Measurements from ENCODE around the gene AJM1.
"Not testable (repeated sequence)": the region's sequence is repeated elsewhere in the genome, so short reads cannot be mapped to it uniquely, and the experiment has no call there.

Gene AJM1

DNA sequence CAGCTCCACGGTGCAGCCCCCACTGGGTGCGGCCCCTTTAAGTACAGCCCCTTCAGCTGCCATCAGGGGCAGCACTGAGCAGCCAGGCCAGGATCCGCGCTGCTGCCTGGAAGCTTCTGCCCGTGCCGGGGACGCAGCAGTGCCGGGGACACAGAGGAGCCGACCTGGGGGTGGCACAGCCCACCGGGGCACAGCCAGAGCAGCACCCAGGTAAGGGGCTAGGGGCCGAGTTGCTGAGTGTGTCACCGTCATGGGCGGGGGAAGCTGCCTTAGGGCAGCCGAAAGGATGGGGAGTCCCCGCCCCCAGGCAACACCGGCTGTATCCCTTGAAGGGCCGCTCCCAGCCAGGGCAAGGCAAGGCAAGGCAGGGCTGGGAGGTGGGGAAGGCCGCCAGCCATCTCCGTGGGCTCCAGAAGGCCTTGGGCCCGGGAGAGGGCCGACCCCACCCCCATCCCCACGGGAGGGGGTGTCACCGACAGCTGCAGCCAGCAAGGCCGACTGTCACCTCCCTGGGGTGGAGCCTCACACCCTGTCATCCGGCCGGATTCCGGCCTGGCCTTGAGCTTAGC is at the start of gene AJM1:
Gene AJM1, plus strand, starts transcription at position 99 of the 569 bp plus-strand sequence. CDS start 1,937 bp downstream, outside the sequence.
- DNase-seq (ENCODE audit: low read depth), result peak; percentile 77
- TF ChIP-seq, protein P1, sequence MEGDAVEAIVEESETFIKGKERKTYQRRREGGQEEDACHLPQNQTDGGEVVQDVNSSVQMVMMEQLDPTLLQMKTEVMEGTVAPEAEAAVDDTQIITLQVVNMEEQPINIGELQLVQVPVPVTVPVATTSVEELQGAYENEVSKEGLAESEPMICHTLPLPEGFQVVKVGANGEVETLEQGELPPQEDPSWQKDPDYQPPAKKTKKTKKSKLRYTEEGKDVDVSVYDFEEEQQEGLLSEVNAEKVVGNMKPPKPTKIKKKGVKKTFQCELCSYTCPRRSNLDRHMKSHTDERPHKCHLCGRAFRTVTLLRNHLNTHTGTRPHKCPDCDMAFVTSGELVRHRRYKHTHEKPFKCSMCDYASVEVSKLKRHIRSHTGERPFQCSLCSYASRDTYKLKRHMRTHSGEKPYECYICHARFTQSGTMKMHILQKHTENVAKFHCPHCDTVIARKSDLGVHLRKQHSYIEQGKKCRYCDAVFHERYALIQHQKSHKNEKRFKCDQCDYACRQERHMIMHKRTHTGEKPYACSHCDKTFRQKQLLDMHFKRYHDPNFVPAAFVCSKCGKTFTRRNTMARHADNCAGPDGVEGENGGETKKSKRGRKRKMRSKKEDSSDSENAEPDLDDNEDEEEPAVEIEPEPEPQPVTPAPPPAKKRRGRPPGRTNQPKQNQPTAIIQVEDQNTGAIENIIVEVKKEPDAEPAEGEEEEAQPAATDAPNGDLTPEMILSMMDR (IDR thresholded peaks at IDR 0.05; ENCODE audit: low read length, missing control alignments), result peak; percentile 74

DNA sequence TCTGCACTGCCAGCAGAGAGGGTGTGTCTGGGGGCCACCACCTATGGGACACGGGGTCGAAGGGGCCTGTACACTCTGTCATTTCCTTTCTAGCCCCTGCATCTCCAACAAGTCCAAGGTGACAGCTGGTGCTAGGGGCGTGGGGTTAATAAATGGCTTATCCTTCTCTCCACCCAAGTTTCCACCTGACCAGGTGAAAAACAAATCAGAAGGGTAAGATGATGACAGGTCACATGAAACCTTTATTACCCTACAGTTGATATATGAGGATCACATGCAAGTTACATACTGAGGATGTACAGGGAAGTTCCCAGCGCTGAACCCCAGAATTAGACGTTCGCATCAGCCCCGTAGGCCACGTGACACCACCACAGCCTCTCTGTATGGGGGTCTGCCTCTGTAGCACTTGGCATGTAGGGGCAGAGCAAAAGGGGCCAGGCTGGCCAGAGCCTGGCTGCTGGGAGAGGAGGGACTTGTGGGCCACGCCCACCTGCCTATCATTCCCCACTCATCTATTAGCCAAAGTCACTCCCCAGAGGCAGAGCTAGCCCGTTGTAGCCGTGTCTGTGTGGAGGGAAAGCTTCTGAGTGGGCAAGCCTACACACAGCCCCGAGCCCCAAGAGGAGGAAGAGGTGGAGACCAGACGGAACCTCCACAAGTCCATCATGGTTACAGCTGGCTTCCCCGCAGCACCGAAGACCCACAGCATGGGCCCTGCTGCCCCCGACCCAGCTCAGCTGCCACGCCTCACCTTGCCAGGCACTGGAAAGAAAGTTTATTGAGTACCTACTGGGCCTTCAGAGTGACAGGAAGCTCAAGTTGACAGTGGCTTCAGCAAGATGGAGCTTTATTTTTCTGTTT is 49.0 kb upstream of the AJM1 start:
- H3K4me3 ChIP-seq (replicated peaks; ENCODE audit: low read depth, low read length), result no peak overlapping the region
- TF ChIP-seq, protein P1 (IDR thresholded peaks at IDR 0.05; ENCODE audit: low read length, missing control alignments), result no peak
- no peak for DNase-seq (ENCODE audit: low read depth)

More for the DNA sequence above, at the start of gene AJM1:
- peak within 1 kb of the TSS; percentile 54 for H3K4me3 ChIP-seq (replicated peaks; ENCODE audit: low read depth, low read length)

DNA sequence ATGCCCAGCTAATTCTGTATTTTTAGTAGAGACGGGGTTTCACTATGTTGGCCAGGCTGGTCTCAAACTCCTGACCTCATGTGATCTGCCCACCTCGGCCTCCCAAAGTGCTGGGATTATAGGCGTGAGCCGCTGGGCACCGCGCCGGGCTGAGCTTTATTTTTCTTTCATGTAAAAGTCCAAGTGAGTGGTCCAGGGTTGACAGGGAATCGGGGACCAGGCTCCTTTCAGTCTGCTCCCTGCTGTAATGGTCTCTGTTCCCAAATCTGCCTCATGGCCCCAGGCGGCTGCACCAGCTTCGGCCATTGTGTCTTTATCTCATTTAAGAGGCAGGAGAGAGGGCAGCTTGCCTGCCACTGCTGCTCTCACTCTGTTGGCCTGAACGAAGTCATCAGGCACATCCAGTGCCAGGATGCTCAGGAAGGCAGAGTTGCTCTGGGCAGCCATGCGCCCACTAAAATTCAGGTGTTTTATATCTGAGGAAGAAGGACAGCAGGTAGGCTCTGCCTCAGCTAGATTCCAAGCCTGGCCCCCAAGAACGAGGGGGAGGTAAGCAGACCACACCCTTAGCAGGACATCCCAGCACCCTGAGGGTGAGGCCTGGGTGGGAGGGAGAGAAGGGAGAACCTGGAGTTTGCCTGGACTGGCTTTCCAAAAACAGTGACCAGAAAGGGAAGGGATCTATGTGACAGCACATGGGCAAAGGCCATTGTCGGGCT is 47.8 kb upstream of the AJM1 start:
- no peak overlapping the region for H3K4me3 ChIP-seq (replicated peaks; ENCODE audit: low read depth, low read length)
- no peak for DNase-seq (ENCODE audit: low read depth)
- TF ChIP-seq, protein P1 (IDR thresholded peaks at IDR 0.05; ENCODE audit: low read length, missing control alignments), result no peak

DNA sequence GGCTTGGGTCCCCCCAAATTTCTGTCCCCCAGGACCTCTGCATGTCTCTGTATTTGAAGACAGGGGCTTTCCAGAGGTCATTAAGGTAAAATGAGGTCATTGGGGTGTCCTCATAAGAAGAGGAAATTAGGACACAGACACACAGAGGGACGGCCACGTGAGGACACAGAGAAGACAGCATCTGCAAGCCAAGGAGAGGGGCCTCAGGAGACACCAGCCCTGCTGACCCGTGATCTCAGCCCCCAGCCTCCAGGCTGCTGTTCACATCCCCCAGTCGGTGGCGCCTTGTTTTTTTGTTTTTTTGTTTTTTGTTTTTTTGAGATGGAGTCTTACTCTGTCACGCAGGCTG is 47.3 kb upstream of the AJM1 start:
- TF ChIP-seq, protein P1 (IDR thresholded peaks at IDR 0.05; ENCODE audit: low read length, missing control alignments), result no peak
- no peak overlapping the region for H3K4me3 ChIP-seq (replicated peaks; ENCODE audit: low read depth, low read length)
- no peak for DNase-seq (ENCODE audit: low read depth)

DNA sequence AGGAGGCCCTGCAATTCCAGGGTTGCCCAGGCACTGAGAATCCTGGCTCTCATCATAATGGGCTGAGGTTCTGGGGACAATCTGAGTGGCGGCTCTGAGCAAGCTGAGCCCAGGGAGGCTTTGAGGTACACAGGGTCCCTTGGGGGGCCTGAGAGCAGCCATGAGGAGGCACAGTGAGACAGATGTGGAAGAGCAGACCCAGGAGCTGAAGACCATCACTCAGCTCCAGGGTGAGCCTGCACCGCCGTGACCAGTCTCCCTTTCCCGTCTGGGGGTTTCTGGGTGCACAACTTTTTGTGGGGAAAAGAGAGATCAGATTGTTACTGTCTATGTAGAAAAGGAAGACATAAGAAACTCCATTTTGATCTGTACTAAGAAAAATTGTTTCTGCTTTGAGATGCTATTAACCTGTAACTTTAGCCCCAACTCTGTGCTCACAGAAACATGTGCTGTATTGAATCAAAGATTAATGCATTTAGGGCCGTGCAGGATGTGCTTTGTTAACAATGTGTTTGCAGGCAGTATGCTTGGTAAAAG is 46.0 kb upstream of the AJM1 start, which contains the start of gene CCDC183:
Gene CCDC183, plus strand, starts transcription at position 101 of the 537 bp plus-strand sequence. Its CDS starts 60 bp downstream, at position 161.
- DNase-seq (ENCODE audit: low read depth), result no peak
- H3K4me3 ChIP-seq (replicated peaks; ENCODE audit: low read depth, low read length), result no peak within 1 kb of the TSS
- TF ChIP-seq, protein P1 (IDR thresholded peaks at IDR 0.05; ENCODE audit: low read length, missing control alignments), result no peak

DNA sequence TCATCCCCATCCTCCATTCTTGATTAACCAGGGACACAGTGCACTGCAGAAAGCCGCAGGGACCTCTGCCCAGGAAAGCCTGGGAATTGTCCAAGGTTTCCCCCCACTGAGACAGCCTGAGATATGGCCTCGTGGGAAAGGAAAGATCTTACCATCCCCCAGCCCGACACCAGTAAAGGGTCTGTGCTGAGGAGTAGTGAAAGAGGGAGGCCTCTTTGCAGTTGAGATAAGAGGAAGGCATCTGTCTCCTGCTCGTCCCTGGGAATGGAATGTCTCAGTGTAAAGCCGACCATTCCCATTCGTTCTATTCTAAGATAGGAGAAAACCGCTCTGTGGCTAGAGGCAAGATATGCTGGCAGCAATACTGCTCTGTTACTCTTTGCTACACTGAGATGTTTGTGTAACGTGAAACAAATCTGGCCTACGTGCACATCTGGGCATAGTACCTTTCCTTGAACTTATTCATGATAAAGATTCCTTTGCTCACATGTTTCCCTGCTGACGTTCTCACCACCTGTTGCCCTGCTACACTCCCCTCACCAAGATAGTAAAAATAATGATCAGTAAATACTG is 45.4 kb upstream of the AJM1 start:
- peak; percentile 76 for DNase-seq (ENCODE audit: low read depth)

DNA sequence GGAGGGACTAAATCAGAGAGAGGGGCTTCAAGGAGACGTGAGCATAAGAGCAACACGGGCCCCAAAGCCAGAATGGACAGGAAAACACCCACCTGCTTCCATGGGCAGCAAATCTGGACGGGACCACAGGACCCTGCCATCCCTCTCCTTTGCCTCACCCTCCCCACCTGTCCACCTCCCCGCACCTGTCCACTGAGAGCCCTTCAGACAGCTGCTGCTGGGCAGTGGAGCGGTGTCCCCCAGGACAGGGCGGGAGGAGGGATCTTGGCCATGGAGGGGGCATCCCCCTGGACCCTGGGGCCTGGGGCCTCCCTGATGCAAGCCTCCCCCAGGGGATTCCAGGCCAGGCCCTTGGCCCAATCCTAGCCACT is 43.6 kb upstream of the AJM1 start:
- no peak overlapping the region for H3K4me3 ChIP-seq (replicated peaks; ENCODE audit: low read depth, low read length)
- TF ChIP-seq, protein P1 (IDR thresholded peaks at IDR 0.05; ENCODE audit: low read length, missing control alignments), result no peak
- no peak for DNase-seq (ENCODE audit: low read depth)

More for the DNA sequence above, 45.4 kb upstream of the AJM1 start:
- not testable (repeated sequence) for H3K4me3 ChIP-seq (replicated peaks; ENCODE audit: low read depth, low read length)

Measured in fibroblast of pulmonary artery (primary cell).